ENCODE results near the gene TRIM24. TPM values are rescaled to one million over a fixed set of nuclear protein-coding genes. Genes with fewer than 3 reads are reported as not detected.
"Not testable (repeated sequence)": the region's sequence is repeated elsewhere in the genome, so short reads cannot be mapped to it uniquely, and the experiment has no call there.

The TRIM24 gene
- polyA plus RNA-seq, 4 donors: 50.4 to 64.9 (median 60.0) TPM

GRCh38 chr7:138491612-138492386 lies 31.7 kb downstream of the TRIM24 start:
- DNase-seq (ENCODE audit: low read depth in 4 of 4, low spot score in 3 of 4): no peak

GRCh38 chr7:138492423-138492822 lies 32.4 kb downstream of the TRIM24 start:
- DNase-seq (ENCODE audit: low read depth in 4 of 4, low spot score in 3 of 4): no peak

- no peak for DNase-seq (ENCODE audit: low read depth in 4 of 4, low spot score in 3 of 4)
Measured at GRCh38 chr7:138493535-138493934, 33.5 kb downstream of the TRIM24 start.

- DNase-seq (ENCODE audit: low read depth in 4 of 4, low spot score in 3 of 4): no peak
Measured at GRCh38 chr7:138495485-138495884, 35.4 kb downstream of the TRIM24 start.

GRCh38 chr7:138499340-138499739 lies 39.3 kb downstream of the TRIM24 start:
- DNase-seq (ENCODE audit: low read depth in 4 of 4, low spot score in 3 of 4): no peak

GRCh38 chr7:138500303-138500702 lies 40.2 kb downstream of the TRIM24 start:
- DNase-seq (ENCODE audit: low read depth in 4 of 4, low spot score in 3 of 4): not testable (repeated sequence)

GRCh38 chr7:138500892-138501291 lies 40.8 kb downstream of the TRIM24 start:
- DNase-seq (ENCODE audit: low read depth in 4 of 4, low spot score in 3 of 4): no peak

- no peak for DNase-seq (ENCODE audit: low read depth in 4 of 4, low spot score in 3 of 4)
Measured at GRCh38 chr7:138502023-138502767, 42.1 kb downstream of the TRIM24 start.

GRCh38 chr7:138505361-138505873 lies 45.4 kb downstream of the TRIM24 start:
- no peak for DNase-seq (ENCODE audit: low read depth in 4 of 4, low spot score in 3 of 4)

GRCh38 chr7:138506764-138507163 lies 46.7 kb downstream of the TRIM24 start:
- DNase-seq (ENCODE audit: low read depth in 4 of 4, low spot score in 3 of 4): no peak

- DNase-seq (ENCODE audit: low read depth in 4 of 4, low spot score in 3 of 4): no peak
Measured at GRCh38 chr7:138510003-138510402, 49.9 kb downstream of the TRIM24 start.

GRCh38 chr7:138512092-138512858 lies 52.2 kb downstream of the TRIM24 start:
- no peak for DNase-seq (ENCODE audit: low read depth in 4 of 4, low spot score in 3 of 4)

- no peak for DNase-seq (ENCODE audit: low read depth in 4 of 4, low spot score in 3 of 4)
Measured at GRCh38 chr7:138512885-138513284, 52.8 kb downstream of the TRIM24 start.

- no peak for DNase-seq (ENCODE audit: low read depth in 4 of 4, low spot score in 3 of 4)
Measured at GRCh38 chr7:138513344-138513871, 53.3 kb downstream of the TRIM24 start.

- no peak for DNase-seq (ENCODE audit: low read depth in 4 of 4, low spot score in 3 of 4)
Measured at GRCh38 chr7:138514044-138514443, 54.0 kb downstream of the TRIM24 start.

- no peak for DNase-seq (ENCODE audit: low read depth in 4 of 4, low spot score in 3 of 4)
Measured at GRCh38 chr7:138515001-138515528, 55.0 kb downstream of the TRIM24 start.

GRCh38 chr7:138519061-138519798 lies 59.2 kb downstream of the TRIM24 start:
- no peak for DNase-seq (ENCODE audit: low read depth in 4 of 4, low spot score in 3 of 4)

GRCh38 chr7:138520742-138521141 lies 60.7 kb downstream of the TRIM24 start:
- DNase-seq (ENCODE audit: low read depth in 4 of 4, low spot score in 3 of 4): no peak

GRCh38 chr7:138521837-138522461 lies 61.9 kb downstream of the TRIM24 start:
- no peak for DNase-seq (ENCODE audit: low read depth in 4 of 4, low spot score in 3 of 4)

Data from right renal pelvis (tissue), 4 donors.